K562 (cell line): ENCODE measurements around the gene PFN3. TPM values are rescaled to one million over a fixed set of nuclear protein-coding genes. Genes with fewer than 3 reads are reported as not detected.
A peak's percentile ranks its signal among the peaks of the same experiment; 100 is the strongest.

Source experiments
- CBFA2T2 ChIP-seq: fragments of 450-650 bp; conservative IDR thresholded peaks from 2 replicates; pipeline ENCODE4 v1.6.1; 2017; ENCODE audit warnings: mild to moderate bottlenecking
- E2F6 ChIP-seq, 2 experiments: IDR thresholded peaks; 2 replicates each; pipeline ENCODE4 v1.6.1; 2011; ENCODE audit warnings: borderline replicate concordance in 1 of 2, control low read depth in 1 of 2, low read depth in 1 of 2, low read length in 1 of 2, mild to moderate bottlenecking in 1 of 2, mixed read lengths in 1 of 2, moderate library complexity in 1 of 2; ENCODE audit not compliant: insufficient read depth in 1 of 2, insufficient read length in 1 of 2, poor library complexity in 1 of 2, severe bottlenecking in 1 of 2; ENCODE audit errors: extremely low read depth in 1 of 2
- MAFK ChIP-seq: IDR thresholded peaks from 2 replicates; pipeline ENCODE4 v1.6.1; 2011; ENCODE audit warnings: low read length, improper control_type of control experiment
- NR2C2 ChIP-seq, 2 experiments: fragments of 200-800 bp in 1 of 2; sonication (Bioruptor generic) in 1 of 2; sonication (generic) in 1 of 2; formaldehyde crosslinking in 1 of 2; IDR thresholded peaks; 2 replicates each; pipeline versions ENCODE4 v1.6.1 to v1.8.0; 2016 to 2022; ENCODE audit warnings: mild to moderate bottlenecking in 1 of 2, missing compliant biosample characterization in 1 of 2, missing genetic modification characterization in 1 of 2, missing genetic modification reagents in 1 of 2
- polyA plus RNA-seq, 8 experiments: library from polyadenylated mRNA; depleted of rRNA in 4 of 8; stranded (reverse) in 5 of 8; unstranded in 3 of 8; fragments of >200 nt; fragmentation: Nextera tagmentation in 2 of 8; fragmentation: Illumina TruSeq in 1 of 8; extraction: Ambion mirVana in 2 of 8; extraction: Trizol in 1 of 8; gene quantifications; 2 replicates each; pipeline versions ENCODE4 v1.2.1 to v1.2.3, GENCODE V29; 2011 to 2014; ENCODE audit warnings: inconsistent platforms in 1 of 8, missing spikeins in 1 of 8
- total RNA-seq, 7 experiments: library from RNA; depleted of rRNA in 6 of 7; stranded (reverse); fragments of >200 nt in 6 of 7; fragmentation: Illumina TruSeq in 2 of 7; extraction: Trizol in 2 of 7; gene quantifications; 2 replicates each; pipeline versions ENCODE4 v1.2.1 to v1.2.3, GENCODE V29; 2011 to 2021; ENCODE audit warnings: low replicate concordance in 1 of 7
- TF ChIP-seq, protein P1 (sequence below), 2 experiments: fragments of 450-650 bp; IDR thresholded peaks; 2 replicates each; pipeline ENCODE4 v1.6.1; 2018; ENCODE audit warnings: mild to moderate bottlenecking in 2 of 2, low read depth in 1 of 2; ENCODE audit not compliant: partially characterized antibody in 2 of 2
- TF ChIP-seq, protein P2 (sequence below), 2 experiments: fragments of 450-650 bp; formaldehyde crosslinking in 1 of 2; IDR thresholded peaks; 2 replicates each; pipeline versions ENCODE4 v1.4.0 to v1.6.1; 2014 to 2020; ENCODE audit warnings: mild to moderate bottlenecking in 2 of 2, borderline replicate concordance in 1 of 2, low read depth in 1 of 2
- TF ChIP-seq, protein P3 (sequence below): fragments of 450-650 bp; formaldehyde crosslinking; IDR thresholded peaks from 2 replicates; pipeline ENCODE4 v1.4.0; 2022; ENCODE audit warnings: missing genetic modification characterization

PFN3 gene
- total and polyA plus RNA-seq, 9 of the 15 experiments (the other 6 are each of a cell fraction or from before 2014, with no cell fraction given) = not detected

DNA sequence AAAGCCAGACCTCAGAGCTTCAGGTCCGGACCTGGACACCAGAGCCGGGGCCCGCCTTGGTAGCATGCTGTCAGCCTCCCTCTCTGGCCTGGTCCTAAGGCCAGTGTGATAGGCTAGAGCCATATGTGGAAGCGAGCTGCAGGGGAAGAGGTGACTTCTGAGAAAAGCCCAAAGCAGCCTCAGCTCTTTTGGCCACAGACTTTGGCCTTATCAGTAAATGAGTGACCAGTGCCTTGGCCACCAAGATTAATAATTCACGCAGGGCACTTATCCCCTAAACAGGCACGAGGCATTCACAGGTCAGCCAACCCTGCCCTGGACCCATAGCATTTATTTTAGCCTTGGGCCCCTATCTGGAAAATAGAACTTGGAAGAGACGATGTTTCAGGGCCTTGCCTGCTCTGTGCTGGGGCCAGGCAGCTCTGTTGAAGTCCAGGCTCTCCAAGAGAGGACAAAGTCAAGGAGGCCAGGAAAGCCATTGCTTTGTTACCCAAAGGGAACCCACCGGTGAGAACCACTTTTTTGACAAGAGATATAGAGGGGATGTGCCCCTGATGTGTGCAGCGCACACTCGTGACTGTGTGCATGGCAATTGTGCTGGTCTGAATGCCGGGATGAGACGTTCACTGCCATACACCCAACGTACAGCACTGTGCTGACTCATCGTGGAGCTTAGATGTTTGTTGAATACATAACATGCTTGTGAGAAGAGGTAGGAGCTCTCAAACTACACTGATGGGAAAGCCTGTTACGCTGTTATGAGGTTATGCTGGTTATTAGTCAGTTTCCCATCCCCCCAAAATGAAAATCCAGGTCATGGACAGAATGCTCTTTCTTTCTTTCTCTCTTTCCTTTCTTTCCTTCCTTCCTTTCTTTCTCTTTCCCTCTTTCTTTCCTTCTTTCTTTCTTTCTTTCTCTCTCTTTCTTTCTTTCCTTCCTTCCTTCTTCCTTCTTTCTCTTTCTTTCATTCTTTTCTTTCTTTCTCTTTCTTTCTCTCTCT, 21.3 kb downstream of the PFN3 start (continued):
- TF ChIP-seq E2F6 (IDR thresholded peaks at IDR 0.05; ENCODE audit: borderline replicate concordance in 1 of 2, extremely low read depth in 1 of 2, insufficient read depth in 1 of 2, insufficient read length in 1 of 2, low read depth in 1 of 2, low read length in 1 of 2, poor library complexity in 1 of 2, severe bottlenecking in 1 of 2) (peak in 1 of 2 experiments; percentile 48), MAFK (peak; percentile 93), NR2C2 (CRISPR knock-in tag; IDR thresholded peaks at IDR 0.05) (no peak), NR2C2 (tag; IDR thresholded peaks at IDR 0.05) (peak; percentile 46; the same call in 1 of the 2 replicates), CBFA2T2 (peak; percentile 29; the same call in 1 of the 2 replicates)
- TF ChIP-seq, protein P1, sequence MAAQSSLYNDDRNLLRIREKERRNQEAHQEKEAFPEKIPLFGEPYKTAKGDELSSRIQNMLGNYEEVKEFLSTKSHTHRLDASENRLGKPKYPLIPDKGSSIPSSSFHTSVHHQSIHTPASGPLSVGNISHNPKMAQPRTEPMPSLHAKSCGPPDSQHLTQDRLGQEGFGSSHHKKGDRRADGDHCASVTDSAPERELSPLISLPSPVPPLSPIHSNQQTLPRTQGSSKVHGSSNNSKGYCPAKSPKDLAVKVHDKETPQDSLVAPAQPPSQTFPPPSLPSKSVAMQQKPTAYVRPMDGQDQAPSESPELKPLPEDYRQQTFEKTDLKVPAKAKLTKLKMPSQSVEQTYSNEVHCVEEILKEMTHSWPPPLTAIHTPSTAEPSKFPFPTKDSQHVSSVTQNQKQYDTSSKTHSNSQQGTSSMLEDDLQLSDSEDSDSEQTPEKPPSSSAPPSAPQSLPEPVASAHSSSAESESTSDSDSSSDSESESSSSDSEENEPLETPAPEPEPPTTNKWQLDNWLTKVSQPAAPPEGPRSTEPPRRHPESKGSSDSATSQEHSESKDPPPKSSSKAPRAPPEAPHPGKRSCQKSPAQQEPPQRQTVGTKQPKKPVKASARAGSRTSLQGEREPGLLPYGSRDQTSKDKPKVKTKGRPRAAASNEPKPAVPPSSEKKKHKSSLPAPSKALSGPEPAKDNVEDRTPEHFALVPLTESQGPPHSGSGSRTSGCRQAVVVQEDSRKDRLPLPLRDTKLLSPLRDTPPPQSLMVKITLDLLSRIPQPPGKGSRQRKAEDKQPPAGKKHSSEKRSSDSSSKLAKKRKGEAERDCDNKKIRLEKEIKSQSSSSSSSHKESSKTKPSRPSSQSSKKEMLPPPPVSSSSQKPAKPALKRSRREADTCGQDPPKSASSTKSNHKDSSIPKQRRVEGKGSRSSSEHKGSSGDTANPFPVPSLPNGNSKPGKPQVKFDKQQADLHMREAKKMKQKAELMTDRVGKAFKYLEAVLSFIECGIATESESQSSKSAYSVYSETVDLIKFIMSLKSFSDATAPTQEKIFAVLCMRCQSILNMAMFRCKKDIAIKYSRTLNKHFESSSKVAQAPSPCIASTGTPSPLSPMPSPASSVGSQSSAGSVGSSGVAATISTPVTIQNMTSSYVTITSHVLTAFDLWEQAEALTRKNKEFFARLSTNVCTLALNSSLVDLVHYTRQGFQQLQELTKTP (IDR thresholded peaks at IDR 0.05; ENCODE audit: low read depth in 1 of 2, partially characterized antibody in 2 of 2) = peak; percentile 44 to 66
- TF ChIP-seq, protein P2, sequence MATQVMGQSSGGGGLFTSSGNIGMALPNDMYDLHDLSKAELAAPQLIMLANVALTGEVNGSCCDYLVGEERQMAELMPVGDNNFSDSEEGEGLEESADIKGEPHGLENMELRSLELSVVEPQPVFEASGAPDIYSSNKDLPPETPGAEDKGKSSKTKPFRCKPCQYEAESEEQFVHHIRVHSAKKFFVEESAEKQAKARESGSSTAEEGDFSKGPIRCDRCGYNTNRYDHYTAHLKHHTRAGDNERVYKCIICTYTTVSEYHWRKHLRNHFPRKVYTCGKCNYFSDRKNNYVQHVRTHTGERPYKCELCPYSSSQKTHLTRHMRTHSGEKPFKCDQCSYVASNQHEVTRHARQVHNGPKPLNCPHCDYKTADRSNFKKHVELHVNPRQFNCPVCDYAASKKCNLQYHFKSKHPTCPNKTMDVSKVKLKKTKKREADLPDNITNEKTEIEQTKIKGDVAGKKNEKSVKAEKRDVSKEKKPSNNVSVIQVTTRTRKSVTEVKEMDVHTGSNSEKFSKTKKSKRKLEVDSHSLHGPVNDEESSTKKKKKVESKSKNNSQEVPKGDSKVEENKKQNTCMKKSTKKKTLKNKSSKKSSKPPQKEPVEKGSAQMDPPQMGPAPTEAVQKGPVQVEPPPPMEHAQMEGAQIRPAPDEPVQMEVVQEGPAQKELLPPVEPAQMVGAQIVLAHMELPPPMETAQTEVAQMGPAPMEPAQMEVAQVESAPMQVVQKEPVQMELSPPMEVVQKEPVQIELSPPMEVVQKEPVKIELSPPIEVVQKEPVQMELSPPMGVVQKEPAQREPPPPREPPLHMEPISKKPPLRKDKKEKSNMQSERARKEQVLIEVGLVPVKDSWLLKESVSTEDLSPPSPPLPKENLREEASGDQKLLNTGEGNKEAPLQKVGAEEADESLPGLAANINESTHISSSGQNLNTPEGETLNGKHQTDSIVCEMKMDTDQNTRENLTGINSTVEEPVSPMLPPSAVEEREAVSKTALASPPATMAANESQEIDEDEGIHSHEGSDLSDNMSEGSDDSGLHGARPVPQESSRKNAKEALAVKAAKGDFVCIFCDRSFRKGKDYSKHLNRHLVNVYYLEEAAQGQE (IDR thresholded peaks at IDR 0.05; ENCODE audit: borderline replicate concordance) = 0 out of 2 replicates have a peak, but pooled peaks have one; percentile 2
- TF ChIP-seq, protein P2 (CRISPR knock-in tag; IDR thresholded peaks at IDR 0.05; ENCODE audit: low read depth) = peak; percentile 57; the same call in 1 of the 2 replicates
- TF ChIP-seq, protein P3, sequence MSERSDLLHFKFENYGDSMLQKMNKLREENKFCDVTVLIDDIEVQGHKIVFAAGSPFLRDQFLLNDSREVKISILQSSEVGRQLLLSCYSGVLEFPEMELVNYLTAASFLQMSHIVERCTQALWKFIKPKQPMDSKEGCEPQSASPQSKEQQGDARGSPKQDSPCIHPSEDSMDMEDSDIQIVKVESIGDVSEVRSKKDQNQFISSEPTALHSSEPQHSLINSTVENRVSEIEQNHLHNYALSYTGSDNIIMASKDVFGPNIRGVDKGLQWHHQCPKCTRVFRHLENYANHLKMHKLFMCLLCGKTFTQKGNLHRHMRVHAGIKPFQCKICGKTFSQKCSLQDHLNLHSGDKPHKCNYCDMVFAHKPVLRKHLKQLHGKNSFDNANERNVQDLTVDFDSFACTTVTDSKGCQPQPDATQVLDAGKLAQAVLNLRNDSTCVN (CRISPR knock-in tag) = peak; percentile 32; the same call in 1 of the 2 replicates
